Trophoblast cell (in vitro differentiated cells and primary cell): Measurements from ENCODE around the gene GSS.

Source experiments
- DNase-seq, 2 donors: peaks; one replicate each; pipeline ENCODE4 v3.0.0-alpha.2; 2016
- H2AFZ ChIP-seq: 2 replicates; pipeline ENCODE4 v1.6.1; 2013; ENCODE audit warnings: low read length, moderate library complexity, mild to moderate bottlenecking; ENCODE audit not compliant: insufficient read depth, poor library complexity
- H2AK5ac ChIP-seq: 2 replicates; pipeline ENCODE4 v1.6.1; 2013; ENCODE audit warnings: mild to moderate bottlenecking, low read length
- H2BK120ac ChIP-seq: 2 replicates; pipeline ENCODE4 v1.6.1; 2013; ENCODE audit warnings: low read length, mild to moderate bottlenecking, moderate library complexity; ENCODE audit not compliant: insufficient read depth, poor library complexity
- H2BK12ac ChIP-seq: 2 replicates; pipeline ENCODE4 v1.6.1; 2013; ENCODE audit warnings: mild to moderate bottlenecking, low read length, moderate library complexity
- H2BK5ac ChIP-seq: 2 replicates; pipeline ENCODE4 v1.6.1; 2013; ENCODE audit warnings: low read length, low read depth, moderate library complexity, mild to moderate bottlenecking; ENCODE audit not compliant: poor library complexity
- H3K14ac ChIP-seq: 2 replicates; pipeline ENCODE4 v1.6.1; 2013; ENCODE audit warnings: mild to moderate bottlenecking, low read length
- H3K18ac ChIP-seq: 2 replicates; pipeline ENCODE4 v1.6.1; 2013; ENCODE audit warnings: mild to moderate bottlenecking, low read length
- H3K23ac ChIP-seq: 2 replicates; pipeline ENCODE4 v1.6.1; 2013; ENCODE audit warnings: low read length
- H3K27ac ChIP-seq: 2 replicates; pipeline ENCODE4 v1.5.1; 2013; ENCODE audit warnings: low read depth, mild to moderate bottlenecking, inconsistent platforms, low read length, moderate library complexity
- H3K27me3 ChIP-seq: 2 replicates; pipeline ENCODE4 v1.6.1; 2013; ENCODE audit warnings: inconsistent platforms, mild to moderate bottlenecking, low read length, moderate library complexity; ENCODE audit not compliant: insufficient read depth
- H3K36me3 ChIP-seq, 2 experiments: 1 replicate in 1 of 2; 2 replicates in 1 of 2; pipeline ENCODE4 v1.6.1; 2013; ENCODE audit warnings: low read length in 2 of 2, mild to moderate bottlenecking in 2 of 2, moderate library complexity in 1 of 2; ENCODE audit not compliant: insufficient read depth in 2 of 2, control insufficient read depth in 1 of 2
- H3K4ac ChIP-seq: 2 replicates; pipeline ENCODE4 v1.6.1; 2013; ENCODE audit warnings: low read depth, mild to moderate bottlenecking, low read length, moderate library complexity
- H3K4me1 ChIP-seq, 2 experiments: 1 replicate in 1 of 2; 2 replicates in 1 of 2; pipeline ENCODE4 v1.6.1; 2013; ENCODE audit warnings: low read length in 2 of 2, mild to moderate bottlenecking in 2 of 2, moderate library complexity in 1 of 2; ENCODE audit not compliant: insufficient read depth in 2 of 2, control insufficient read depth in 1 of 2
- H3K4me2 ChIP-seq: 2 replicates; pipeline ENCODE4 v1.6.1; 2013; ENCODE audit warnings: inconsistent platforms, mild to moderate bottlenecking, low read length, moderate library complexity
- H3K4me3 ChIP-seq: 2 replicates; pipeline ENCODE4 v1.5.1; 2013; ENCODE audit warnings: mild to moderate bottlenecking, low read depth, low read length, inconsistent platforms
- H3K79me1 ChIP-seq: one replicate; pipeline ENCODE4 v1.6.1; 2013; ENCODE audit warnings: low read length
- H3K79me2 ChIP-seq: 2 replicates; pipeline ENCODE4 v1.6.1; 2013; ENCODE audit warnings: low read length, mild to moderate bottlenecking; ENCODE audit not compliant: control insufficient read depth, insufficient read depth, poor library complexity
- H3K9ac ChIP-seq: 2 replicates; pipeline ENCODE4 v1.6.1; 2013; ENCODE audit warnings: mild to moderate bottlenecking, low read length
- H3K9me3 ChIP-seq: 2 replicates; pipeline ENCODE4 v1.6.1; 2013; ENCODE audit warnings: low read depth, mild to moderate bottlenecking, control low read depth, inconsistent platforms, low read length; ENCODE audit not compliant: insufficient read depth
- H4K12ac ChIP-seq: 2 replicates; pipeline ENCODE4 v1.6.1; 2013; ENCODE audit warnings: low read depth, mild to moderate bottlenecking, low read length, moderate library complexity
- H4K8ac ChIP-seq: 2 replicates; pipeline ENCODE4 v1.6.1; 2013; ENCODE audit warnings: low read depth, mild to moderate bottlenecking, low read length, moderate library complexity
- H4K91ac ChIP-seq: one replicate; pipeline ENCODE4 v1.6.1; 2013; ENCODE audit warnings: low read depth, mild to moderate bottlenecking, low read length, moderate library complexity
- WGBS: extraction: QIAGEN DNeasy Blood & Tissue Kit; methylation state at CpG from one replicate; pipeline ENCODE4 v1.1.7; 2013; ENCODE audit warnings: missing lambda C conversion rate; ENCODE audit not compliant: insufficient read length, insufficient coverage; ENCODE audit errors: extremely low coverage; 5-methylcytosine and 5-hydroxymethylcytosine counted together

GSS gene

GRCh38 chr20:34995192-34995591, 39.6 kb upstream of the GSS start:
- Histone ChIP-seq H3K18ac (no peak overlapping the region), H3K36me3 (peaks cover 69% of the 10 kb centered on the region in 2 experiments), H2BK12ac (no peak overlapping the region), H4K12ac (no peak overlapping the region), H2AK5ac (no peak overlapping the region), H4K91ac (no peak overlapping the region), H3K4me1 (no peaks in the 10 kb centered on the region), H2BK120ac (no peak overlapping the region), H3K27me3 (no peaks in the 10 kb centered on the region), H3K9ac (no peak overlapping the region), H3K23ac (no peak overlapping the region), H3K4me2 (no peak overlapping the region), H3K9me3 (no peaks in the 10 kb centered on the region), H2AFZ (no peak overlapping the region), H3K14ac (no peak overlapping the region), H3K79me1 (no peaks in the 10 kb centered on the region), H3K79me2 (no peaks in the 10 kb centered on the region), H3K4me3 (no peak overlapping the region), H3K27ac (no peak overlapping the region), H2BK5ac (no peak overlapping the region), H3K4ac (no peak overlapping the region), H4K8ac (no peak overlapping the region)
- no peak for DNase-seq
- WGBS, result no CpG with 5 or more reads among the region's 14 CpGs

DNA sequence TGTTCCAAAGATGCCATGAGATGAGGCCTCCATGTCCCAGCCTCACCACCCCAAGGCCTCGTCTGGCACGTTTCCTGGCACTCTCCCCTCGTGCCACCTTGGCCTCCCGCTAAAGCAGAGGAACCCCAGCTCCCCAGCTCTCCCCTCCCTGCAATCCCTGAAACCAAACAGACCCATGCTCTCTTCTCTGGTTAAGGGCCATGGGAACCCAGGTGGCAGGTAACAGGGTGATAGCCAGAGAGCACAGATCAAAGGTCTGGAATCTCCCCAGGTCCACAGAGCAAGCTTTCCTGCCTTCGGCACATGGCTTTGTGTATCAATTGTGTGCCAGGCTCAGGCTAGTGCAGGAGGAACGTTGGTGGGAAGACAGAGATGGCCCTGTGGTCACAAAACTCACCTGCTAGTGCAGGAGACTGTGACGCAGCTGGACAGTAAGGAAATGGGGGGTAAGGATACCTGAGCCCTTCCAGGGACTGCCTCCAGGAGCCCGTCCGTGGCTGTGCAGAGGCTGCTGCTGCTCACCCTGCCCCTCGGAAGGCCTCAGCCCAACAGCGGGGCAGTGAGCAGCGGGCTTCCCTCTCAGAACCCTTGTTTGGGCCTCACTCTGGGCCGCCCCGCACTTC, 39.0 kb upstream of the GSS start:
- no peaks in the 10 kb centered on the region for H3K4me1 ChIP-seq
- no peak overlapping the region for H4K12ac ChIP-seq
- H3K14ac ChIP-seq, result no peak overlapping the region
- no peak for DNase-seq
- no peak overlapping the region for H3K27ac ChIP-seq
- H2AK5ac ChIP-seq, result no peak overlapping the region
- H3K36me3 ChIP-seq, result peaks cover 63 to 64% of the 10 kb centered on the region in 2 experiments
- no peak overlapping the region for H4K91ac ChIP-seq
- no peak overlapping the region for H3K4ac ChIP-seq
- no peaks in the 10 kb centered on the region for H3K79me2 ChIP-seq
- H2AFZ ChIP-seq, result no peak overlapping the region
- no peak overlapping the region for H3K23ac ChIP-seq
- no peak overlapping the region for H3K18ac ChIP-seq
- no peak overlapping the region for H3K9ac ChIP-seq
- H3K27me3 ChIP-seq, result no peaks in the 10 kb centered on the region
- H3K9me3 ChIP-seq, result no peaks in the 10 kb centered on the region
- no peaks in the 10 kb centered on the region for H3K79me1 ChIP-seq
- no peak overlapping the region for H2BK5ac ChIP-seq
- H2BK120ac ChIP-seq, result no peak overlapping the region
- no peak overlapping the region for H4K8ac ChIP-seq
- no peak overlapping the region for H3K4me2 ChIP-seq
- WGBS, result no CpG with 5 or more reads among the region's 14 CpGs
- H2BK12ac ChIP-seq, result no peak overlapping the region
- H3K4me3 ChIP-seq, result no peak overlapping the region

- Histone ChIP-seq H3K14ac (no peak overlapping the region), H3K18ac (no peak overlapping the region), H2AK5ac (no peak overlapping the region), H4K12ac (no peak overlapping the region), H3K36me3 (peaks cover 61% of the 10 kb centered on the region in 2 experiments), H3K4me1 (no peaks in the 10 kb centered on the region), H2BK5ac (no peak overlapping the region), H3K27me3 (no peaks in the 10 kb centered on the region), H3K9ac (no peak overlapping the region), H3K9me3 (no peaks in the 10 kb centered on the region), H3K4me2 (no peak overlapping the region), H3K4me3 (no peak overlapping the region), H4K91ac (no peak overlapping the region), H3K79me1 (no peaks in the 10 kb centered on the region), H4K8ac (no peak overlapping the region), H2BK12ac (no peak overlapping the region), H2BK120ac (no peak overlapping the region), H3K4ac (no peak overlapping the region), H3K79me2 (no peaks in the 10 kb centered on the region), H2AFZ (no peak overlapping the region), H3K23ac (no peak overlapping the region), H3K27ac (no peak overlapping the region)
- no CpG with 5 or more reads among the region's 22 CpGs for WGBS
- no peak for DNase-seq
Observed at GRCh38 chr20:34993941-34994508, 38.4 kb upstream of the GSS start.

- Histone ChIP-seq H2BK12ac (no peak overlapping the region), H3K36me3 (peaks cover 50% of the 10 kb centered on the region in 2 experiments), H3K4me3 (no peak overlapping the region), H3K27ac (no peak overlapping the region), H2AK5ac (no peak overlapping the region), H2BK120ac (no peak overlapping the region), H3K79me2 (no peaks in the 10 kb centered on the region), H3K79me1 (no peaks in the 10 kb centered on the region), H2BK5ac (no peak overlapping the region), H3K9ac (no peak overlapping the region), H3K27me3 (no peaks in the 10 kb centered on the region), H3K4me1 (no peaks in the 10 kb centered on the region), H3K14ac (no peak overlapping the region), H3K23ac (no peak overlapping the region), H4K12ac (no peak overlapping the region), H4K91ac (no peak overlapping the region), H3K4ac (no peak overlapping the region), H3K18ac (no peak overlapping the region), H3K9me3 (no peaks in the 10 kb centered on the region), H3K4me2 (no peak overlapping the region), H4K8ac (no peak overlapping the region), H2AFZ (no peak overlapping the region)
- DNase-seq, result no peak
- WGBS, result no CpG with 5 or more reads among the region's 20 CpGs
Observed at GRCh38 chr20:34992751-34993417, 37.3 kb upstream of the GSS start.
